ENCODE data around the gene MEIKIN. TPM values are rescaled to one million over a fixed set of nuclear protein-coding genes. Genes with fewer than 3 reads are reported as not detected.

The MEIKIN gene
- polyA plus RNA-seq, 3 donors = 0.16 to 1.6 (median 1.6) TPM

DNA sequence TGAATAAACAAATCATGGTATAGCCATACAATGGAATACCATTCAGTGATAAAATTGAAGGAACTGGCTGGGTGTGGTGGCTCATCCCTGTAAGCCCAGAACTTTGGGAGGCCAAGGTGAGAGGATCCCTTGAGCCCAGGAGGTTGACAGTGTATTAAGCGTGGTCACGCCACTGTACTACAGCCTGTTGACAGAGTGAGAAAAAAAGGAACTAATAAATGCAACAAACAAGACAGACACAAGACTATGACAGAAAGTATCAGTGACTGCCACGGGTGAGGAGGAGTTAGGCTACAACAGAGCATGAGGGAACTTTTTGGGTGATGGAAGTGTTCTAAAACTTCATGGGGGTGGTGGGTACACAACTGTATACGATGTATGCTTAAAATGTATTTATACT lies 150.9 kb downstream of the MEIKIN start:
- H3K4me3 Mint-ChIP-seq = peak overlapping the region; percentile 94 to 97
- DNase-seq = peak; percentile 69 to 73 (median 69)
- H3K4me1 ChIP-seq (ENCODE audit: control insufficient read depth in 1 of 2, insufficient read depth in 2 of 2, low read length in 2 of 2) = peaks cover 18 to 44% of the 10 kb centered on the region in 2 donors
- H3K27me3 Mint-ChIP-seq (ENCODE audit: low read depth in 3 of 3) = no peaks in the 10 kb centered on the region
- H3K27me3 ChIP-seq (ENCODE audit: control insufficient read depth in 2 of 2, insufficient read depth in 2 of 2, low read length in 2 of 2) = no peaks in the 10 kb centered on the region
- TF ChIP-seq CTCF (IDR thresholded peaks at IDR 0.05) = no peak
- peak overlapping the region; percentile 88 to 99 (median 90) for H3K27ac Mint-ChIP-seq
- intact Hi-C loops (cut with micrococcal nuclease) = loop anchor here (5.0 to 10.0 kb wide), 2 partner anchors 150 to 157 kb away; partner anchors contain the start of genes MEIKIN (in 1 of the 2) and RAPGEF6 (in 1 of the 2)
- H3K9me3 ChIP-seq (replicated peaks in 1 of 2; ENCODE audit: control insufficient read depth in 1 of 2, insufficient read depth in 1 of 2, low read length in 2 of 2) = no peaks in the 10 kb centered on the region
- H3K9ac ChIP-seq (ENCODE audit: insufficient read depth, low read length, poor library complexity, severe bottlenecking) = peak overlapping the region; percentile 100
- H4K20me1 ChIP-seq (ENCODE audit: insufficient read depth, low read length) = peaks cover 58% of the 10 kb centered on the region
- peak overlapping the region in 2 of 3 experiments; percentile 86 to 96 for H3K4me3 ChIP-seq (replicated peaks in 1 of 3; ENCODE audit: low read depth in 2 of 3, low read length in 3 of 3)
- H3K79me2 ChIP-seq (ENCODE audit: insufficient read depth, low read length) = peaks cover 79% of the 10 kb centered on the region
- peak overlapping the region in 1 of 2 donors; percentile 97 for H3K27ac ChIP-seq (ENCODE audit: low read depth in 1 of 2, low read length in 2 of 2)
- peak overlapping the region; percentile 81 for H3K4me2 ChIP-seq (replicated peaks; ENCODE audit: extremely low read depth, low read length, poor library complexity, severe bottlenecking)
- WGBS (ENCODE audit: insufficient coverage) = no CpG with 5 or more reads among the region's 4 CpGs
- no peaks in the 10 kb centered on the region for H3K36me3 ChIP-seq (replicated peaks in 1 of 2; ENCODE audit: control insufficient read depth in 1 of 2, insufficient read depth in 2 of 2, low read length in 2 of 2)
- no peak overlapping the region for H2AFZ ChIP-seq (ENCODE audit: insufficient read depth, low read depth, low read length, poor library complexity, severe bottlenecking)
- H3K9me3 Mint-ChIP-seq = peaks cover 0 to 2% (median 0%) of the 10 kb centered on the region in 7 donors
- peaks cover 5 to 16% of the 10 kb centered on the region in 2 donors for H3K36me3 Mint-ChIP-seq
- H3K4me1 Mint-ChIP-seq = peaks cover 47% of the 10 kb centered on the region

DNA sequence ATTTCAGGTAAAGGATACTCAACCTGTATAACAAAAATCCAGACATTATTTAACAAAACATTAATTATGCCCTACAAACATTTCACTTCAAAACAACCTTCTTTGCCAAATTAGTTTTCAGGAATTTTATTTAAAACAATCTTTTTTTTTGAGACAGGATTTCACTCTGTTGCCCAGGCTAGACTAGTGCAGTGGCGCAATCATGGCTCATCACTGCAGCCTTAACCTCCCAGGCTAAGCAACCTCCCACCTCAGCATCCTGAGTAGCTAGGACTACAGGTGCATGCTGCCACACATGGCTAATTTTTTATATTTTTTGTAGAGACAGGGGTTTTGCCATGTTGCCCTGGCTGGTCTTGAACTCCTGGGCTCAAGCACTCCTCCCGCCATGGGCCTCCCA lies 152.6 kb downstream of the MEIKIN start:
- intact Hi-C loops (cut with micrococcal nuclease) = loop anchor here (5.0 to 10.0 kb wide), 2 partner anchors 152 to 156 kb away; partner anchors contain the start of genes MEIKIN (in 1 of the 2) and RAPGEF6 (in 1 of the 2)
- Histone ChIP-seq H2AFZ (ENCODE audit: insufficient read depth, low read depth, low read length, poor library complexity, severe bottlenecking) (no peak overlapping the region), H3K4me2 (replicated peaks; ENCODE audit: extremely low read depth, low read length, poor library complexity, severe bottlenecking) (no peak overlapping the region), H4K20me1 (ENCODE audit: insufficient read depth, low read length) (peaks cover 75% of the 10 kb centered on the region), H3K9me3 (replicated peaks in 1 of 2; ENCODE audit: control insufficient read depth in 1 of 2, insufficient read depth in 1 of 2, low read length in 2 of 2) (no peaks in the 10 kb centered on the region), H3K27ac (ENCODE audit: low read depth in 1 of 2, low read length in 2 of 2) (peak overlapping the region in 1 of 2 donors; percentile 61), H3K27me3 (ENCODE audit: control insufficient read depth in 2 of 2, insufficient read depth in 2 of 2, low read length in 2 of 2) (no peaks in the 10 kb centered on the region), H3K4me3 (replicated peaks in 1 of 3; ENCODE audit: low read depth in 2 of 3, low read length in 3 of 3) (no peak overlapping the region), H3K36me3 (replicated peaks in 1 of 2; ENCODE audit: control insufficient read depth in 1 of 2, insufficient read depth in 2 of 2, low read length in 2 of 2) (no peaks in the 10 kb centered on the region), H3K79me2 (ENCODE audit: insufficient read depth, low read length) (peaks cover 96% of the 10 kb centered on the region), H3K9ac (ENCODE audit: insufficient read depth, low read length, poor library complexity, severe bottlenecking) (no peak overlapping the region), H3K4me1 (ENCODE audit: control insufficient read depth in 1 of 2, insufficient read depth in 2 of 2, low read length in 2 of 2) (peaks cover 16 to 42% of the 10 kb centered on the region in 2 donors)
- peaks cover 5 to 16% of the 10 kb centered on the region in 2 donors for H3K36me3 Mint-ChIP-seq
- H3K27me3 Mint-ChIP-seq (ENCODE audit: low read depth in 3 of 3) = no peaks in the 10 kb centered on the region
- H3K4me3 Mint-ChIP-seq = no peak overlapping the region
- TF ChIP-seq CTCF (IDR thresholded peaks at IDR 0.05) = no peak
- 100% methylated on average over 1 of the region's 2 CpGs for WGBS (ENCODE audit: insufficient coverage)
- peak overlapping the region in 3 of 7 donors; percentile 26 to 43 (median 36) for H3K27ac Mint-ChIP-seq
- DNase-seq = no peak
- H3K9me3 Mint-ChIP-seq = peaks cover 0 to 2% (median 0%) of the 10 kb centered on the region in 7 donors
- peaks cover 50% of the 10 kb centered on the region for H3K4me1 Mint-ChIP-seq
